ENCODE data around the gene IFNAR2.

IFNAR2 gene

GRCh38 chr21:33229784-33230544 is at the start of gene IFNAR2:
TSS of gene IFNAR2 (plus strand) at chr21:33229938. CDS start at chr21:33241923, 11,985 bp downstream.
- peak; percentile 39 for DNase-seq

- no peak for DNase-seq
Measured at GRCh38 chr21:33185852-33186251, 43.9 kb upstream of the IFNAR2 start.

DNA sequence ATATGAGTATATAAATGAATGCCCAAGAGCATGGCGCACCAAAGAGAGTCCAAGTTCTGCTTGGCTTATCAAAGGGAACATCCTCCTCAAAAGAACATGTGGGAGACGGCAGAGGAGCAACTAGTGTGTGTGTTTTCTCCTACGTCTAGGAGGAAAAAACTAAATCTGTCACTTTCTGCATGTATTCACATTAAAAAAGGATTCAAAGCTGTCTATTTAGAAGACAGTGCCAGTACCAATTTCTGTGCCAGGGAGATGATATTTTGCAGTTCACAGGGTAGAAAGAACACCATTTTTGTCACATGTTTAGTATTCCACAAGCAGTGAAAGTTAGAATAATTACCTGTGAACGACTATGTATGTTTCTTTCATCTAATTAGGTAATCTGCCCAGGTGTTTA is 42.5 kb upstream of the IFNAR2 start:
- no peak for DNase-seq

DNA sequence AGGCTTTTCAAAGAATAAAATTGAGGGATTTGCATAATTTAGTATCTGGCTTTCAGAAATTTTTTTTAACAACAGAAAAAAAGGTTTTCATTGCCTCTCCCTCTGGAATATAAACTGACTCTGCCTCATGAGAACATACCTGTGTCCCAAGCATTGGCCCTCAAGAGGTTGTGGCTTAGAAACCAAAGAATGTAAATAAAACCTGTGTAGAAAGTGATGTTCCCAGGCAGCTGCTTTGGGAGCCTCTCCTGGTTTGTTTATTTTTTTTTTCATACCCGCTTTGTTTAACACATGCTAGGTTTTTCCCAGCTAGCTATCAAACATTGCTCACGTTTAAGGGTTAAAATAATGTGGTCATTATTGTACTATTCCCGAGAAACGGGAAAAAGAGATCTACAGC is 40.5 kb upstream of the IFNAR2 start:
- DNase-seq = no peak

- DNase-seq = no peak
Measured at GRCh38 chr21:33189824-33190223, 39.9 kb upstream of the IFNAR2 start.

- DNase-seq = peak; percentile 58
Measured at GRCh38 chr21:33196941-33197374, 32.8 kb upstream of the IFNAR2 start.

GRCh38 chr21:33197496-33197895 is 32.2 kb upstream of the IFNAR2 start:
- no peak for DNase-seq

DNA sequence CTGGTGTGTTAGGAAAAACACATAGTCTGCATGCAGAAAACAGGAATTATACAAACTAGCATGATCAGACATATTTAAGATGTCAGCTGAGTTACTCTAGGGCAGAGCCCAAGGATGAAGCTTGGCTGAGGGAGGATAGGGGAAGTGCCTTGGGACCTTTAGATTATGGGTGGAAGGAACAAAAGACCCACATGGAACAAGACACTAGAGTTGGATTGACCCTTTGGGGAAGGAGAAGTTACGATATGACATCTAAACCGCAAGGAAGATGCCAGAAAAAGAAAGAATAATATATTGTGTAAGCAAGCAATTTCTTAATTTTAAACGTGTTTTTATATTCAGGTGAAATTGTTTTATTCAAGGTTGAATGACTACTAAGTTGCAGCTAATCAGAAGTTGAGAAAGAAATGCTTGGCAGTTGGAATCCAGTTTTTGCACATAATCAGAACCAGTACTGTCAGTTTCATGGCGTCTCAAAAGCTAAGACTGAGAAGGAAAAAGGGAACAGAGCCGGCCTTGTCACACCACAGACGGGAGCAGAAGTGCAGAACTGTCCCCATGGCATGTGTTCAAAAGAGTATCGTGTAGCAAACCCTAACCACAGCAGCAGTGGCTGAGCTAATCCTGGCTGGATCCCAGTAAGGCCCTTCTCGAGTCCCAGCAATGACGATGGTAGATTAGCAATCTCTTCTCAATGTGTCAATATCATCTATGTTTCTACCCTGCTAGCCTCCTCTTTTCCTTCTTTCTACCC is 31.2 kb upstream of the IFNAR2 start:
- DNase-seq = no peak

GRCh38 chr21:33199100-33199464 is 30.7 kb upstream of the IFNAR2 start:
- DNase-seq = no peak

- peak; percentile 81 for DNase-seq
Measured at GRCh38 chr21:33199516-33200217, 30.1 kb upstream of the IFNAR2 start.

DNA sequence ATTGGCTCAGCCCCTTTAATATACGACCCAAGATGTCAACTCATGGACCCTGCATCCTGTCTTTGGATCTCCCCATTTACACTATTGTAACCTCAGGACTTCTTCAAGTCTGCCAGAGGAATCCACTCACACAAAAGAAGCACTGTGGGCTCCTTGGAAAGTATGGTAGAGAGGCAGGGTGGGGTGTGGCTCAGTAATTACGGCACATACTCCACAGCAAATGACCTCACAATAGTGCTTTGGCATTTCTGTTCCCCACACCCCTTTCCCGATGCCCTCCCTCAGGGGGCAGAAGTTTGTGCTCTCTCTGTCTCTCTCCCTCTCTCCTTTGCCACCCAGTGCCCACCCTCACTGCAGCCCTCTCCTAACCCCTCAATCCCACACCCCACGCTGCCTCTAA is 27.8 kb upstream of the IFNAR2 start:
- no peak for DNase-seq

GRCh38 chr21:33202464-33203363 is 27.0 kb upstream of the IFNAR2 start:
- DNase-seq = no peak

DNA sequence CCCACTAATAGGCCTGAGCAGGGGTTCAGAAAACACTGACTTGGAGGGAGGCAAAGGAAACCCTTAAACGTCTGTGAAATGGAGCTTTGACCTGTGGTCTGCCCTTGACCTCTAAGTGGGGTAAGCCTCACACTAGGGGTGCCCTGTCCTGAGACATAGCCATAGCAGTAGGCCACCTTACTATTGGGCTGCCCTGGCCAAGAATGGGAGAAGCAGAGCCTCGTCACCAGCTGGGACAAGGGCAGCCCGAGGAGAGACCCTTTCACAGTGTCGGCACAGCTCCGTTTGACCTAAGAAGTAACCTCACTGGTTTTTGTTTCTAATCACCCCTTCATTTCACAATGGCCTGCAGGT is 26.4 kb upstream of the IFNAR2 start:
- no peak for DNase-seq

- DNase-seq = no peak
Measured at GRCh38 chr21:33205476-33205875, 24.3 kb upstream of the IFNAR2 start.

DNA sequence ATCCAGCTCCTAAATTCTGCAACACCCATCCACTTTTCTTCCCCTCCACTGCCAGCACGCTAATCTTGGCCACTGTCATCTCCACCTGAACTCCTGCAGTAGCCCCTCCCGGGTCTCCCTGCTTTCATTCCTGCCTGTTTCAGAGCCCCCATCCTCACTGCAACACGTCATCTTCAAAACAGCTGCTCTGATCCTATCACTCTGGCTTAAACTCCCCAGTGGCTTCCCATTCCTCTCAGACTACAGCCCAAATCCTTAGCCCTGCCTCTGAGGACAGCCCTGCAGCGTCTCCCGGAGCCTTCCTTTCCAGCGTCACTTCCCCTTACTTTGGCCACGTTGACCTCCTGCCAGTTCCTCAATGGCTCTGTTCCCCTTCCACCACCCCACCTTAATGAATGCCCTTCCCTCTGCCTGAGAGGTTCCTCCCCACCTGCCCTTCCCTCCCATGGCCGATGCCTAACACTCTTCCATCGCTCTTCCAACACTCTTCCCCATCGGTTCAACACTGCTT is 22.9 kb upstream of the IFNAR2 start:
- no peak for DNase-seq

GRCh38 chr21:33207449-33208149 is 22.1 kb upstream of the IFNAR2 start:
- DNase-seq = no peak

DNA sequence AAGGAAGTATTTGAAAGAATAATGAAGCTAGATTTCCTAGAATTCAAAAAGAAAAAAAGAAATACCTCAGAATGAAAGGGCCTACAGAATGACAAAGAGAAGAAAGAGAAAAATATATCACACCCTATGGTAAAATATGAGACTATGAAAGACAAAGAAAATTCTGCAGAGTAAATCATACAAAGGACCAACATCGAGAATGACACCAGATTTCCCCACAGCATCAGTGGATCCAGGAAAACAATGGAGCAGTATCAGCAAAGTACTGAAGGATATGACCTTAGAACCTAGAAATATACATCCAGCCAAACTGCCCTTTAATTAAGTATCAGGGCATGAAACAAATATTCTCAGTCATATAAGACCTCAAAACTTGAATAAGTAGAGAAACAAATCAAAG is 21.2 kb upstream of the IFNAR2 start:
- no peak for DNase-seq

GRCh38 chr21:33211305-33211704 is 18.4 kb upstream of the IFNAR2 start:
- DNase-seq = no peak

DNA sequence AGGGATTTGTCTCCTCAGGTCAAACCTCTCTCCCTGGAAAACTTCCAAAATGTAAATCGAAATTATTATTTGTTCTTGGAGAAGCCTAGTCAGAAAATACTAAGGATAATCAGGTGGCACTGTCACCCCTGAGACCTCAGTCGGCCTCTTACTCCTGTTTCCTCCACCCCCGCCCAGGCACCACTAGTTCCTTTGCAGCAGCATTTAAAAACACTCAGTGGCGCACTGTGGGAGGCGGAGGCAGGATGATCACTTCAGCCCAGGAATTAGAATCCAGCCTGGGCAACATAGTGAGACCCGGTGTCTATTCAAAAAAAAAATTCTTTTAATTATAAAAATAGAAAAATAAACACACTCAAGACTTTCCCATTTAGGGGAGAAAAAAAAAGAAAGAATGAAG is 18.0 kb upstream of the IFNAR2 start:
- DNase-seq = no peak

DNA sequence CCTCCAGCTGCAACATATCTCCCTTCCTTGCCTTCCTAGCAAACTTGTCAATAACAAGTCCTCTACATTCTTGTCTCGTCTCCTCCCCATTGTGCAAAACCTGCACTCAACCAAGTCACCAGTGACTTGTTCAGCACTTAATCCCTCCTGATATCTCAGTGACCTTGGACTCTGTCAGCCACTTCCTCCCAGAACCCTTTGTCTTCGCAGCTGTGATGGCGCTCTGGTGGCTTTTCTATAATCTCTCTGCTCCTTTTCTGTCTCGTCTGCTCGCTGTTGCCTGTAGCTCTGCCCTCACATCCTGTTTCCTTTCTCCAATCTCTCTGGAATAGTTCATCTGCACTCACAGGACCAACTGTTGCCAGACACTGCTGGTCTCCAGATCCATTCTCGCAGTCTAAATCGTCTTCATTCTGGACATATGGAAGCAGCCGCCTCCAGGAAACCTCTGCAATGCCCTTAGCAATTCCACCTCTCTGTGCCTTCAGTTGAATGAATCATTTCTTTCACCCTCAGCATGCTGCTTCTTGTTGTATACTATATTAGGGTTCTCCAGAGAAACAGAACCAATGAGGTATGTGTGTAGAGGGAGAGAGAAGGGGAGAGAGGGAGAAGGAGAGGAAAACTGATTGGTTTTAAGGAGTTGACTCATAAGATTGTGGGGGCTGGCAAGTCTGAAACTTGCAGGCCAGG is 17.4 kb upstream of the IFNAR2 start:
- no peak for DNase-seq

DNA sequence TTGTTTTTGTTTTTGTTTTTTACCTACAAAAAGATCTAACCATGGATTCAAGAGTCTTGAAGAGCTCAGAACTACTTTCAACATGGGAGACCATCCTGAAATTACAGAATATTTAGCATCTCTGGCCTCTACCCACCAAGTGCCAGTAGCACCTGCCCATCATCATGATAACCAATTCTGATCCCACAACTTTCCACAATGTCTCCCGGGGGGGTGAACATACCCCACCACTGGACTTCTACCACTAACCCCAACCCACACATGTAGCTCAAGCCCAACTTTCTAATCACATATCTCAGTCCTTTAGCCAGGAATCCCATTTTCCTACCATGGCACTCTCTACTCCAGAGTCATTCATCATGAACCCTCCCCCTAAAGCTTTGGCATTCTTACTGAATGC is 15.7 kb upstream of the IFNAR2 start:
- no peak for DNase-seq
